GM12801 (cell line): ENCODE data around the gene ERLIN1.

Experiments used
- TF ChIP-seq, protein P1 (sequence below): IDR thresholded peaks from one replicate; pipeline ENCODE4 v1.5.1; 2011; ENCODE audit warnings: control low read depth; ENCODE audit not compliant: insufficient read length; ENCODE audit errors: extremely low read depth

ERLIN1 gene

DNA sequence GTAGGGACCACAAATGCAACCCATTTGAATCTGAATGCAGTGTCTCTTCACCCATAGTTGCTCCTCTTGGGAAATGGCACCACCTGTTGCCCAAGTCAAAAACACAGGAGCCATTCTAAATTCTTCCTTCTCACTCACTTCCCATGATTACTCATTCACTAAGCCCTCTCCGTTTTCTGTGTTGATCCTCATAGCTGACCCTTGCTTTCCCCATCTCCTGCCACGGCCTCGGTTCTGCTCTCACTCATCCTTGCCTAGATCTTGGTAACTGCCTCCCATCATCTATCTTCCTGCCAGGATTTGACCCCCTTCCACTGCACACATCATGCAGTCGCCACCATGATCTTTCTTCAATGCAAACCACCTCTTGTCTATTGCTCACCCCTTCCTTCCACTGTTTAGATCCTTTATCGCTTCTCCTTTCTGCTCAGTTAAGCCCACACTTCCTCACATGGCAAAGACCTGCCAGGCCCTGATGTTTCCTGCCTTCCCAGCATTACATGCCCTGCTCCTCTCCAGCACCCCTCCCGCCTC lies 85.1 kb downstream of the ERLIN1 start:
- TF ChIP-seq, protein P1, sequence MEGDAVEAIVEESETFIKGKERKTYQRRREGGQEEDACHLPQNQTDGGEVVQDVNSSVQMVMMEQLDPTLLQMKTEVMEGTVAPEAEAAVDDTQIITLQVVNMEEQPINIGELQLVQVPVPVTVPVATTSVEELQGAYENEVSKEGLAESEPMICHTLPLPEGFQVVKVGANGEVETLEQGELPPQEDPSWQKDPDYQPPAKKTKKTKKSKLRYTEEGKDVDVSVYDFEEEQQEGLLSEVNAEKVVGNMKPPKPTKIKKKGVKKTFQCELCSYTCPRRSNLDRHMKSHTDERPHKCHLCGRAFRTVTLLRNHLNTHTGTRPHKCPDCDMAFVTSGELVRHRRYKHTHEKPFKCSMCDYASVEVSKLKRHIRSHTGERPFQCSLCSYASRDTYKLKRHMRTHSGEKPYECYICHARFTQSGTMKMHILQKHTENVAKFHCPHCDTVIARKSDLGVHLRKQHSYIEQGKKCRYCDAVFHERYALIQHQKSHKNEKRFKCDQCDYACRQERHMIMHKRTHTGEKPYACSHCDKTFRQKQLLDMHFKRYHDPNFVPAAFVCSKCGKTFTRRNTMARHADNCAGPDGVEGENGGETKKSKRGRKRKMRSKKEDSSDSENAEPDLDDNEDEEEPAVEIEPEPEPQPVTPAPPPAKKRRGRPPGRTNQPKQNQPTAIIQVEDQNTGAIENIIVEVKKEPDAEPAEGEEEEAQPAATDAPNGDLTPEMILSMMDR, result no peak
